ENCODE results near the gene SLC25A11.

DNA sequence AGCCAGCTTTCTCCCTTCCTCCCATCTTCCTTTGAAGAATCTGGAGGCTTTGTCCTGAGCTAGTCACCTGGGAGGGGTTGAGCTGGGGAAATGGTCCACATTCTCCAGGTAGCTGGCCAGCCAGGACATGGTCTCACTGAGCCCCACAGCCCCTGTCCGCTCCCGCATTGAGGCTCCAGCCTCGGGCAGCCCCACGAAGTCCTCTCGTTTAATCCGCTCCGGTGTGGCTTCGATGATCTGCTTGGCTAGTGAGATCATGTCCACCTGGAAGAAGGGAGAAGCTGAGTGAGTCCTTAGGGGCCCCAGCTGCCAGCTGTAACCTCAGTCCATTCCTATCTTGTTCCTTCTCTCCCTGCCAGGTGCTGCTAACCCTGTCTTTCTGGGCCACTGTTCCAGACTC, 30.4 kb upstream of the SLC25A11 start:
- TF ChIP-seq CTCF (IDR thresholded peaks at IDR 0.05) = no peak
- no peak for TF ChIP-seq POLR2A (IDR thresholded peaks at IDR 0.05)
